ENCODE data around the gene KCNMB2.

DNA sequence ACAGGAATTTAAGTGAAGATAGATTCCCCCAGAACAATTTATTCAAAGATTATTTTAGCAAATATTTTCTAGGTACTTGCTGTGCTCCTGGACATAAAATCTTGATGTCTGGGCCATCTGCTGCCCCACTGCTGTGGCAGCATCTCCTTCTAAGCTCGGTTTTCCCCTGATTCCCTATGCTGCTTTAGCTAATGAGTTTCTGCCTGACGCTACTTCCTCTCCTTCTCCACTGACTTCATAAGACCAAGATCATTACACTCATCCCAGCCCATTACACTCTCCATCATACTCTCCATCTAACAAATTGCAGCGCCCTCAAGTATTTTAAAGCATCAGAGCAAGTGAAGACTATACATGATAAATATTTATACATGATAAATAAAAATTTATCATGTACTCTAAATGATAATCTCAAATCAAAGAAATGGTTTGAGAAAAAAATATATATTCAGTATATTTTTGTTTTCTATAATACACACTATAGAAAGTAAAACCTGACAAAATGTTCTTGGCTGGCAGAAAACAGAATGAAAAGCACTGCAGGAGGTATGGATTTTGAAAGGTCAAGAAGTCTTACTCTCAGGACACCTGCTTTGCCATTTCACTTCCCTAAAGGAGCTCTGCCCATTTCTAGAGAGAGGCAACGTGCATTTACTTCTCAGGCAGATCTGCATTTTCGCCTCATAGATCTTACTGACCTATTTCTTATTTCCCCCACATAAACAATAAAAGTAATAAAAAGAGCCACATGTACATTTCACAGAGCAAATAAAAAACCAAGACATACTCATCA is 232.0 kb downstream of the KCNMB2 start:
- no peak for TF ChIP-seq POLR2A (IDR thresholded peaks at IDR 0.05)
- TF ChIP-seq, protein P1, sequence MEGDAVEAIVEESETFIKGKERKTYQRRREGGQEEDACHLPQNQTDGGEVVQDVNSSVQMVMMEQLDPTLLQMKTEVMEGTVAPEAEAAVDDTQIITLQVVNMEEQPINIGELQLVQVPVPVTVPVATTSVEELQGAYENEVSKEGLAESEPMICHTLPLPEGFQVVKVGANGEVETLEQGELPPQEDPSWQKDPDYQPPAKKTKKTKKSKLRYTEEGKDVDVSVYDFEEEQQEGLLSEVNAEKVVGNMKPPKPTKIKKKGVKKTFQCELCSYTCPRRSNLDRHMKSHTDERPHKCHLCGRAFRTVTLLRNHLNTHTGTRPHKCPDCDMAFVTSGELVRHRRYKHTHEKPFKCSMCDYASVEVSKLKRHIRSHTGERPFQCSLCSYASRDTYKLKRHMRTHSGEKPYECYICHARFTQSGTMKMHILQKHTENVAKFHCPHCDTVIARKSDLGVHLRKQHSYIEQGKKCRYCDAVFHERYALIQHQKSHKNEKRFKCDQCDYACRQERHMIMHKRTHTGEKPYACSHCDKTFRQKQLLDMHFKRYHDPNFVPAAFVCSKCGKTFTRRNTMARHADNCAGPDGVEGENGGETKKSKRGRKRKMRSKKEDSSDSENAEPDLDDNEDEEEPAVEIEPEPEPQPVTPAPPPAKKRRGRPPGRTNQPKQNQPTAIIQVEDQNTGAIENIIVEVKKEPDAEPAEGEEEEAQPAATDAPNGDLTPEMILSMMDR (IDR thresholded peaks at IDR 0.05), result no peak

All from right lobe of liver (tissue), 4 donors.